Smooth muscle cell (in vitro differentiated cells): ENCODE results near the gene SEPTIN5. TPM values are rescaled to one million over a fixed set of nuclear protein-coding genes. Genes with fewer than 3 reads are reported as not detected.

Experiments used
- DNase-seq: peaks from one replicate; lab custom pipeline; 2025; ENCODE audit not compliant: unreplicated experiment; lab: John Stamatoyannopoulos, UW
- H2AFZ ChIP-seq: fragments of 200-600 bp; sonication (generic); 2 replicates; pipeline ENCODE4 v1.6.0; 2016; ENCODE audit warnings: antibody characterized with exemption, low read depth, mild to moderate bottlenecking
- H3F3A ChIP-seq: fragments of 200-600 bp; sonication (generic); 2 replicates; pipeline ENCODE4 v1.6.0; 2017; ENCODE audit warnings: antibody characterized with exemption, low read depth
- H3K27ac ChIP-seq: fragments of 200-600 bp; sonication (generic); 2 replicates; pipeline ENCODE4 v1.5.1; 2016; ENCODE audit warnings: low read depth, mild to moderate bottlenecking
- H3K27me3 ChIP-seq: fragments of 200-600 bp; sonication (generic); 2 replicates; pipeline ENCODE4 v1.6.1; 2016; ENCODE audit warnings: low read depth, mild to moderate bottlenecking
- H3K36me3 ChIP-seq: fragments of 200-600 bp; sonication (generic); 2 replicates; pipeline ENCODE4 v1.5.1; 2016; ENCODE audit warnings: low read depth
- H3K4me1 ChIP-seq: fragments of 200-600 bp; sonication (generic); 2 replicates; pipeline ENCODE4 v1.5.1; 2016; ENCODE audit warnings: low read depth
- H3K4me2 ChIP-seq: fragments of 200-600 bp; sonication (generic); 2 replicates; pipeline ENCODE4 v1.6.0; 2016; ENCODE audit warnings: mild to moderate bottlenecking
- H3K4me3 ChIP-seq: fragments of 200-600 bp; sonication (generic); 2 replicates; pipeline ENCODE4 v1.5.1; 2016; ENCODE audit warnings: mild to moderate bottlenecking
- H3K79me2 ChIP-seq: fragments of 200-600 bp; sonication (generic); 2 replicates; pipeline ENCODE4 v1.6.0; 2016; ENCODE audit warnings: low read depth, mild to moderate bottlenecking
- H3K9ac ChIP-seq: fragments of 200-600 bp; sonication (generic); 2 replicates; pipeline ENCODE4 v1.6.0; 2016; ENCODE audit warnings: low read depth
- H3K9me3 ChIP-seq: fragments of 200-600 bp; sonication (generic); replicated peaks from 2 replicates; pipeline ENCODE4 v1.5.1; 2016; ENCODE audit warnings: low read depth
- H4K20me1 ChIP-seq: fragments of 200-600 bp; sonication (generic); 2 replicates; pipeline ENCODE4 v1.6.0; 2016; ENCODE audit warnings: low read depth
- CTCF ChIP-seq: fragments of 200-600 bp; sonication (generic); IDR thresholded peaks from 2 replicates; pipeline ENCODE4 v1.5.1; 2017; ENCODE audit warnings: borderline replicate concordance, mild to moderate bottlenecking, antibody characterized with exemption; ENCODE audit not compliant: insufficient read depth, poor library complexity, severe bottlenecking
- WGBS: methylation state at CpG from one replicate; pipeline ENCODE4 v1.1.7; 2016; ENCODE audit warnings: low lambda C conversion rate; 5-methylcytosine and 5-hydroxymethylcytosine counted together
- polyA plus RNA-seq: library from polyadenylated mRNA; unstranded; fragments of >200 nt; fragmentation: Nextera tagmentation; extraction: Ambion mirVana; gene quantifications from 2 replicates; pipeline ENCODE4 v1.2.1, GENCODE V29; 2016
- total RNA-seq: library from RNA; depleted of rRNA; stranded (reverse); fragments of >200 nt; gene quantifications from 2 replicates; pipeline ENCODE4 v1.2.3, GENCODE V29; 2014

SEPTIN5 gene
- total and polyA plus RNA-seq, 2 experiments from 2014 or later = 26.6 to 64.1 TPM

GRCh38 chr22:19750507-19751490, 36.5 kb downstream of the SEPTIN5 start:
- Histone ChIP-seq H2AFZ (no peak overlapping the region), H3K4me3 (no peak overlapping the region), H3K9me3 (no peaks in the 10 kb centered on the region), H3K4me1 (peaks cover 12% of the 10 kb centered on the region), H3K27ac (no peak overlapping the region), H3K4me2 (no peak overlapping the region), H4K20me1 (no peaks in the 10 kb centered on the region), H3K79me2 (no peaks in the 10 kb centered on the region), H3K36me3 (no peaks in the 10 kb centered on the region), H3K9ac (no peak overlapping the region), H3K27me3 (peaks cover 41% of the 10 kb centered on the region), H3F3A (no peaks in the 10 kb centered on the region)
- DNase-seq = no peak
- 67% methylated on average over 14 of the region's 27 CpGs for WGBS
- no peak for TF ChIP-seq CTCF

GRCh38 chr22:19751497-19752245, 37.4 kb downstream of the SEPTIN5 start:
- WGBS = 93% methylated on average over 14 of the region's 14 CpGs
- Histone ChIP-seq H3K27me3 (peaks cover 49% of the 10 kb centered on the region), H3F3A (no peaks in the 10 kb centered on the region), H3K9ac (no peak overlapping the region), H3K27ac (no peak overlapping the region), H3K36me3 (no peaks in the 10 kb centered on the region), H3K4me2 (no peak overlapping the region), H3K4me3 (no peak overlapping the region), H2AFZ (no peak overlapping the region), H3K9me3 (no peaks in the 10 kb centered on the region), H3K79me2 (no peaks in the 10 kb centered on the region), H4K20me1 (no peaks in the 10 kb centered on the region), H3K4me1 (peaks cover 12% of the 10 kb centered on the region)
- DNase-seq = no peak
- no peak for TF ChIP-seq CTCF

DNA sequence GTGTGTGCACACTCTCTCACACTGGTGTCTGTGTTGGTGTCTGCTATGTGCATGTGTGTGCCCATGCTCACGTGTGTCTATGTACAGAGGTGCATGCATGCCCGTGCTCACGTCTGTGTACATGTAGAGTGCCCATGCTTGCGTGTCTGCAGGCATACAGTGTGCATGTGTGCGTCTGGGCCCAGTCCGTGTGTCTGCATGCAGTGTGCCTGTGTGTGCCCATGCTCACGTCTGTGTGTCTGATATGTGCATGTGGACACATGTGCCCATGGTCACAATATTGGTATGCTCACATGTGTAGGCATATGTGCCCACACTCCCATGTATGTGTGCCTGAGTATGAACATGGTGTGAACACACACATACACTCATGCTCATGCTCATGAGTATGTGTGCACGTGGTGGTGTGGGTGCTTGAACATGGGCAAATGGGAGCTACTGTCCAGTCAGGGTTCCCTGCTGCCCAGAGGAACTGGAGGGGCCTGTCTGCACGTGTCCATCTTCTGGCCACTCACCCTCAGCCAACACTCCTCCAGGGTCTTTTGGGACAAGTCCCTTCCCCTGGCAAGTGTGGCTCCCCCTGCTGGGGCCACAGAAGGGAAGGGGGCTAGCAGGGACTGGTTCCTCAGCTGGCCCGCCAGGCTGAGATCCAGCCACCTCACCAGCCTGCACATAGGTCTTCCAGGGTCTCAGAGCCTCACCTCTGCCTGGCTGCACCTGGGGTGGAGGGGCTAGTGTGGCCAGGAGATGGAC, 39.0 kb downstream of the SEPTIN5 start:
- no peak for DNase-seq
- Histone ChIP-seq H3K4me2 (no peak overlapping the region), H3K9ac (no peak overlapping the region), H3K36me3 (no peaks in the 10 kb centered on the region), H3K4me1 (peaks cover 12% of the 10 kb centered on the region), H3K79me2 (no peaks in the 10 kb centered on the region), H3K9me3 (no peaks in the 10 kb centered on the region), H4K20me1 (no peaks in the 10 kb centered on the region), H3F3A (no peaks in the 10 kb centered on the region), H3K27ac (no peak overlapping the region), H2AFZ (no peak overlapping the region), H3K27me3 (peaks cover 65% of the 10 kb centered on the region), H3K4me3 (no peak overlapping the region)
- TF ChIP-seq CTCF = no peak
- WGBS = 83% methylated on average over 10 of the region's 10 CpGs
